GM19328 (cell line): ENCODE results near the gene ABCB10.
"Not testable (repeated sequence)": the region's sequence is repeated elsewhere in the genome, so short reads cannot be mapped to it uniquely, and the experiment has no call there.

ENCODE experiments used
- ATAC-seq: cut with Tn5 transposase; IDR thresholded peaks from one replicate; pipeline ENCODE4 v1.9.1; 2021; ENCODE audit warnings: mild to moderate bottlenecking, moderate library complexity; ENCODE audit not compliant: unreplicated experiment

The ABCB10 gene

DNA sequence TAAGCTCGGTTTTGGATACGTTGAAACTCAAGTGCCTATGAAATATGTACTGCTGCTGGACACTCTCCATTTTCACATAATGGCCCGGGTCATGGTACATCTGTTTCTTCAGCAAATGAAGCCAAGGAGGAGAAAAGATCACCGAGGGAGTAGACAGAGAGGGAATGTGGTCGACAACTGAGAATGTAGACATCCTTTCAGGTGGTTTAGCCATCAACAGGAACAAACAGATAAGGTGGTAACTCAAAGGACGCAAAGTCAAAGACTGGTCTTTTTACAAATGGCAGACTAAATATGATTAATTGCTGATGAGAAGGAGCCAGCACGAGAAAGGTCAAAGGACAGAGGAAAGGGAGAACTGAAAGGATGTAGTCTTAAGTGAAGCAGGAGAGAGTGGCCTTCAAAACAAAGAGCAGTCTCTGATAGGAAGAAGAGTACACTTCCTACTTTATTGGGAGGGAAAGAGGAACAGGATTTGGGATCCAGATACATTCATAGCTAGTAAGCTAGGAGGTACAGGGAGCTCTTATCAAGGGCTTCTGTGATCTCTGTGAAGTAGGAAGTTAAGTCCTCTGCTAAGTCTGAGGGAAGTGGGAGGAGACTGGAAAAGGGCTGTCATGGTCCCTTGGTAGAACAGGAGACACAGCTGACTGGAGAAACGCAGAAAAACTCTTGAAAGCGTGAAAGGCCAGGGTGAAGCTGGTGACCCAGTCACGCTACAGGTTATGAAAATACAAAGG lies 78.7 kb downstream of the ABCB10 start:
- ATAC-seq, result peak; percentile 67

- ATAC-seq, result peak; percentile 48
Measured at GRCh38 chr1:229478852-229479251, 79.7 kb downstream of the ABCB10 start.

DNA sequence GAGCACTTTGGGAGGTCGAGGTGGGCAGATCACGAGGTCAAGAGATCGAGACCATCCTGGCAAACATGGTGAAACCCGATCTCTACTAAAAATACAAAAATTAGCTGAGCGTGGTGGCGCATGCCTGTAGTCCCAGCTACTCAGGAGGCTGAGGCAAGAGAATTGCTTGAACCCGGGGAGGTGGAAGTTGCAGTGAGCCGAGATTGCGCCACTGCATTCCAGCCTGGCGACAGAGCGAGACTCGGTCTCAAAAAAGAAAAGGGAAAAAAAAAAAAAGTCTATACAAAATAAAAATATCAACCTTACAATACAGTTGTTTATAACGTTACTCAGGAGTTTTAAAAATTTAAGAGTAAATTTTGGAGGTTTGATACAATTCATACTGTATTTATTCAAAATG lies 82.6 kb downstream of the ABCB10 start:
- ATAC-seq, result not testable (repeated sequence)

DNA sequence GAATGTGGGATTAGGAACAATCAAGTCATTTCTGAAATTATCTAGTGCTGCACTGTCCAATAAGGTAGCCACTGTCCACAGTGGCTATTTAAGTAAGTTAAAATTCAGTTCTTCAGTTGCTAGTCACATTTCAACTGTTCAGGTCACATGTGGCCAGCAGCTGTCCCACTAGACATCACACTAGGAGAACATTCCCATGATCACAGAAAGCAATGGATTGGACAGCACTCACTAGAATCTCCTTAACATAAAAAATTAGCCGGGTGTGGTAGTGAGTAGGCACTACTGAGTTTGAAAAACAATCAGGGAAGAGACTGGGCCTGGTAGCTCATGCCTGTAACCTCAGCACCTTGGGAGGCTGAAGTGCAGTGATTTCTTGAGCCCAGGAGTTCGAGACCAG lies 84.0 kb downstream of the ABCB10 start:
- ATAC-seq, result no peak

DNA sequence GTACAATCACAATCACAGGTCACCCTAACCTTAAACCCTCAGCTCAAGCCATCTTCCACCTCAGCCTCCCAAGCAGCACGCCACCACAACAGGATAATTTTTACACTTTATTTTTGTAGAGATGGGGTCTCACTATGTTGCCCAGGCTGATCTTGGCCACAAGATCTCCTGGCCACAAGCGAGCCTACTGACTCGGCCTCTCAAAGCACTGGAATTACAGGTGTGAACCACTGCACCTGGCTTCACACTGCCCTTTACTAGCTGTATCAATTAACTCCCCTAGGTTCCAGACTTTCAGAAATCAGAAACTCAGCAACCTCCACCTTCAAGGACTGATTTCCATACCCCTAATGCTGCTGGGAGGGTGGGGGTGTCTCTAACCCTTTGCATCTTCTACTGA lies 87.3 kb downstream of the ABCB10 start:
- ATAC-seq, result no peak

GRCh38 chr1:229470406-229471043 lies 88.0 kb downstream of the ABCB10 start:
- no peak for ATAC-seq

DNA sequence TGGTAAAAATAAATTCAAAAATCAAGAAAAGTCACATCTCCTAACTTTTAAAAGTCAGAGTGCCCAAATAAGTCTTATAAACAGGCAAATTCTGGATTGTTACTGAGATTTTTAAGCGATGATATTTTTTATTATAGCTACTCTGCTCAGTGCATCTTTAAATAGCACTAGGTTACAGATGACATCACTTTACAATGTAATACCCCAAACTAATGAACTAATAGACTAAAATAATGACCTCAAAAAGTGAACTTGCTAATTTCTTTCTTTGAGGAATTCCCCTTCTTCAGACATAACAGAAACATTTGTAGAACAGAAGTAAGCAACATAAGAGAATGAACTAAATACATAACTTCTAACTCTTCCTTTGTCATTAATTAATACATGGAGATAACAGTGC lies 91.6 kb downstream of the ABCB10 start:
- no peak for ATAC-seq
